ENCODE measurements around the gene MPV17.

Gene MPV17

DNA sequence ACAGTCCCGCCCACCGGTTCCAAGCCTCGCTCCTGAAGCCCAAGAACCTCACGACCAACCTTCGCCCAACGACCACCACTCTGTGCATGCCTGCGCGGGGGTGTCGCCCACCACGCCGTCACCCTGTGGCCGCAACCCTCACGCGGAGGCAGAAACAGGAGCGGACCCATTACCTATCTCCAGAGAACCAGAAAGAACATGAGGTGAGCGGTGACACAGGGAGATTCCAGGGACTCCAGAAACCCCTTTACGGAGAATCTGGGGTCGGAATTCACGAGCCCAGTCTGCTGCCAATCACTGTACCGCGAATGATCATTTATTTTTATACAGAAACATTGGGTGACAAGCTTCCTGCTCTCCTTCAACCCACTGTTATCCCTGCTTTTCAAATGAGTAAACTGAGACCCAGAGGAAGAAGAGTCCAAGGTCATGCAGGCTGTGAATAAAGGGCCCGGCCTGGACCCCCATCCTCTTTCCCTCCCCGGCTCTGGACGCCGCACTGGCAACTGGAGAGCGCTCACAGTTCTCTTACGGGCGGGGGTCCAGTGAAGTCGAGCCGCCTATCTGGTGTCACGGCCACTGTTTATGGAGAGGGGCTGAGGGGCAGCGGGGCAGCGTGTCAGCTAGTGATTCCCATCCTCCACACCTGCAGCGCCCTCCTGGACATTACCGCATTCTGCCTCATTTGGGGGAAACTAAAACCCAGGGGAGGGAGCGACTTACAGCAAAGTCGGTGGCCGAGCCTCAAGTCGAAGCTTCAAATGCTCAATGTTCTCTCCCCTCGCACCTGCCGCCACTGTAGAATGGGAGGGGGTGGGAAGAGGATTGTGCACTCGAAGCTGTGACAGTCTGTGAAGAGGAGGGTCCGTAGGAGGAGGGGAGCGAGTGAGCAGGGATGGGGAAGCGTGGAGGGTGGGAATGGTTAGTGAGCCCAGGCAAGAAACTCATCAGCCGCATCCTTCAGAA lies 59.3 kb downstream of the MPV17 start:
- peak; percentile 12 for DNase-seq

DNA sequence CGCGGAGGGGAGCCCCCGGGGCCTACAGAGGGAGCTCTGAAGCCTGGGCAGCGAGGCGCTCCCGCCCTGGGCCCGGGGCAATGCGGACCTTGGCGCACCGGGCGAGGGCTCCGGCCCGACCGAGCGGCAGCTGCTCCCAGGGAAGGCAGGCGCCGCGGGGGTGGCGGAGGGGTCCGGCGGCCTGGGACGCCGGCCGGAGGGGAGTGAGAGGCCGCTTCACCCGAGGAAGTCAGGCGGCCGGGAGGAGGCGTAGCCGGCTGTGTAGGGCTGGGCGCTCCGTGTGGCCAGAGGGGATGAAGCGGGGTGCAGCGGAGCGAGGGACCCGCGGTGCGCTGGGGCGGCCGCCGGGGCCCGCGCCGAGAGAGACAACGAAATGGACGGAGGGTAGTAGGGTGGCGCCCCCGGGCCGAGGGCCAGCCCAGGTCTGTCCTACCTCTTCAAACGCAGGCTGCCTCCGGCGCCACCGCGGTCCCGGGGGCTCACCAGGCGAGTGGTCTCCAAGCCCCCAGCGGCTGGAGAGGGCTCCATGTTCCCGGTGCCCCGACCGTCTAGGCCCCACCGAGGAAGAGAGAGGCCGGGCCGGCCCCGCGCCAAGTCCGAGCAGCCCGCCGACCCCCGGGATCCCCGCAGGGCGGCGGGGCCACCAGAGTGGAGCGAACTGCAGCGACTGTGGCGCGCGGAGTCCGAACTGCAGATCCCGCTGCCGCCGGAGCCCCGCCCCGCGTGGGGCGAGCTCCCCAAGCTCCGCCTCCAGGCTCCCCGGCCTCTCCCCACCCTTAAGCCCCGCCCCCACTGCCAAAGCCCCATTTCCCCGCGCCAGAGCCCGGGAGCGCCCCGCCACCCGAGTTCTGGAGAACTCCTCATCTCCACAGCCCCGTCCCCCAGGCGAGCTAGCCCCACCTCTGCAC lies 60.3 kb downstream of the MPV17 start, which contains the start of gene SLC30A3:
Gene SLC30A3, minus strand, starts transcription at position 669 of the 908 bp plus-strand sequence. Its CDS starts 141 bp downstream, at position 528.
- peak; percentile 77 for DNase-seq

DNA sequence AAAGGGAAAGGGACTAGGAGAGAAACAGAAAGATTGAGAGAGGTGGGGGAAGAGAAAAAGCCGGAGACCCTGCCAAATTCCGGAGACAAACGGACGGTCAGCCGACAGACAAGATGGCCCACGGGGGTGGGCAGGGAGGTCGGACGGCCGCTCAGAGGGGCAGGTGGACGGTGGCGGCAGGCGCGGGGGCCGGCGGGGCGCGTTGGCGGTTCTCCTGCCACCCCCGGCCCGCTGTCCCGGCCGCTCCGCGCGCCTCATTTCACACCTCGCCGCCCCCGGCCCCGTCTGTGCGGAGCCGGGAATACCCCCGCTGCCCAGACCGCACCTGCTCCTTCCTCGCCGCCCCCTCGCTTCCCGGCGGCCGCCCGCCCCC lies 61.0 kb downstream of the MPV17 start:
- no peak for DNase-seq

DNA sequence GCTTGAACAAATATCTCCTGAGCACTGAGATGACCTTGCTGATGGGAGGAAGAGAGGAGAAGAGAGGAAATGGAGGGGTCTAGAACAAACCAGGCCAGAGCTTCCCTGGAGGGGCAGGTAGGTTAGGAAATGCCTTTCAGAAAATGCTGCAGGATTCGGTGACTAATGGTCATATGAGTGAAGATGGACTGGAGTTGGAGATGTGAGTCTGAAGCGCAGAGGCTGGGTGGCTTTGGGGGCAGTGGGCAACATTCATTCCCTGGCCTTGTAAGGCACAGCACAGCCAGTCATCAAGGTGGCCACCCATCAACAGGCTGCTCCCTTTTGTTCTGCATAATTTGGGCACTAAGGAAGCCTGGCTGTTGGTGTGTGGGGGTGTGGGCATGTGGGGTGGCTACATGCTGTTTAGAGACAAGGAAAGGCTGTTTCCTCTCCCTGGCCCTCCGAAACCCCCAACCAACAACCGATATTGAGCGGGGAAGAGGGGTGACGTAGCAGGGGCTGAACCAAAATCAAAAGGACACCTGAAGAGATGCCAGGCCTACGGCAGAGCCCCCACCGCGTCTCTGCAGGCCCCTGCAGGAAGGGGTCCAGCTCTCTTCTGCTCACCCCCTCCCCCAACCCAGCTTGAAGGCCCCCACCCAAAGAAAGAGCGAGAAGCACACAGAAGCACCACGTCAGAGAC lies 61.5 kb downstream of the MPV17 start:
- DNase-seq: no peak
